GM04504 (cell line): ENCODE data around the gene SLC30A9.

ENCODE experiments used
- DNase-seq: peaks from one replicate; pipeline ENCODE4 v3.0.0-alpha.2; 2012; ENCODE audit warnings: low read depth

Gene SLC30A9

GRCh38 chr4:41990365-41991111, at the start of gene SLC30A9:
TSS of gene SLC30A9 (plus strand) at chr4:41990530. CDS start at chr4:41990652, 122 bp downstream.
- DNase-seq, result peak; percentile 87

GRCh38 chr4:41940834-41941233, 49.5 kb upstream of the SLC30A9 start:
- DNase-seq, result no peak

- DNase-seq, result no peak
Measured at GRCh38 chr4:41943506-41943905, 46.8 kb upstream of the SLC30A9 start.

- no peak for DNase-seq
Measured at GRCh38 chr4:41944089-41944488, 46.2 kb upstream of the SLC30A9 start.

GRCh38 chr4:41949531-41949930, 40.8 kb upstream of the SLC30A9 start:
- DNase-seq, result no peak

- DNase-seq, result no peak
Measured at GRCh38 chr4:41957634-41958033, 32.7 kb upstream of the SLC30A9 start.

- no peak for DNase-seq
Measured at GRCh38 chr4:41963105-41963504, 27.2 kb upstream of the SLC30A9 start.

- no peak for DNase-seq
Measured at GRCh38 chr4:41964401-41964800, 25.9 kb upstream of the SLC30A9 start.

- no peak for DNase-seq
Measured at GRCh38 chr4:41967392-41967791, 22.9 kb upstream of the SLC30A9 start.

GRCh38 chr4:41969671-41970070, 20.7 kb upstream of the SLC30A9 start:
- no peak for DNase-seq

GRCh38 chr4:41975341-41975740, 15.0 kb upstream of the SLC30A9 start:
- DNase-seq, result no peak

GRCh38 chr4:41976775-41977516, 13.4 kb upstream of the SLC30A9 start:
- no peak for DNase-seq

- DNase-seq, result no peak
Measured at GRCh38 chr4:41977709-41978108, 12.6 kb upstream of the SLC30A9 start.

GRCh38 chr4:41981456-41981855, 8.9 kb upstream of the SLC30A9 start, which contains the start of gene DCAF4L1:
TSS of gene DCAF4L1 (plus strand) at chr4:41981756. CDS start at chr4:41981793, 37 bp downstream.
- no peak for DNase-seq

- no peak for DNase-seq
Measured at GRCh38 chr4:41982716-41983115, 7.6 kb upstream of the SLC30A9 start.

GRCh38 chr4:41985151-41985550, 5.2 kb upstream of the SLC30A9 start:
- no peak for DNase-seq

GRCh38 chr4:41989994-41990364, 351 bp upstream of the SLC30A9 start:
- no peak for DNase-seq

- DNase-seq, result no peak
Measured at GRCh38 chr4:41991916-41992767, 1.8 kb downstream of the SLC30A9 start.

GRCh38 chr4:41992967-41993857, 2.9 kb downstream of the SLC30A9 start:
- DNase-seq, result no peak

GRCh38 chr4:41994461-41994985, 4.2 kb downstream of the SLC30A9 start:
- DNase-seq, result no peak

- no peak for DNase-seq
Measured at GRCh38 chr4:41998019-41998418, 7.7 kb downstream of the SLC30A9 start.
